Activated T-cell treated with anti-CD3 and anti-CD28 coated beads, Interleukin-2, amount 50 U/mL, for 1 hour (primary cell): ENCODE results near the gene SEC11C.

Source experiments
- DNase-seq: peaks from one replicate; pipeline ENCODE4 v3.0.0-alpha.2; 2020

SEC11C gene

GRCh38 chr18:59145055-59145454, 5.4 kb downstream of the SEC11C start:
- no peak for DNase-seq

- DNase-seq: no peak
Measured at GRCh38 chr18:59148192-59148591, 8.5 kb downstream of the SEC11C start.

DNA sequence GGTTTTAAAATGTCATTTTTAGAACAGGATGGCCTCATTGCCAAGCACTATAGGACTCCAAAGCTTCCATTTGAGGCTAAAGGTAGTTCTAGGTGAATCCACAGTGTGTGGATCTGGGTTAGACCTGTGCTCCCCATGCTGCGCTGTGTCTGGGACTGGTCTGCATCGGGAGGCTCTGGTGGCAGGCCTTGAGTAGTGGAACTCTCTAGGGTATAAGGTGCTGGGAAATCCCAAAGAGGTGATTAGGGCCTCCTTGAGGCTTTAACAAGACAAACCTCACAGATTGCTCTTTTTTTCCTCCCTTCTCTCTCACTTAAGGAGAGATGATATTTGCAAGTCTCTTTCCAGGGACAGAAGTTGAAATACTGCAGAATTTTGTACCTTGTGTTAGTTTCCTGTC, 9.3 kb downstream of the SEC11C start:
- no peak for DNase-seq

- no peak for DNase-seq
Measured at GRCh38 chr18:59149416-59149815, 9.7 kb downstream of the SEC11C start.

- DNase-seq: no peak
Measured at GRCh38 chr18:59150236-59150635, 10.6 kb downstream of the SEC11C start.

- no peak for DNase-seq
Measured at GRCh38 chr18:59155153-59155552, 15.5 kb downstream of the SEC11C start.

DNA sequence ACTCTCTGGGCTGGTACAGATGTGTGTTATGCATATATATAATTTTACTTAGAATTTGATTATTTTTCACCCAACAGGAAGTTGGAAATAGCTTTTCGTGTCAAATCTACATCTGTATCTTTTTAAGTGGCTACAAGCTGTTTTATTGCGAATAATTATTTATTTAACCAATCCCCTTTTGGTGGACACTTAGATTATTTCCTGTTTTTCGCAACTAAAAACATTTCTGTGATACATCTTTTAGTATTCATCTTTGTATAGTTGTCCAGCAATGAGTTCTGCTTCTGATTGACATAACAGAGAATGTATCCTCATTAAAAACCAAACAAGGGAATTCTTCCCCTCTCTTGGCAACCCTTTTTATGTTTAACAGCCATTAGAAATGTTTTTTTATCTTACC, 16.6 kb downstream of the SEC11C start:
- no peak for DNase-seq

DNA sequence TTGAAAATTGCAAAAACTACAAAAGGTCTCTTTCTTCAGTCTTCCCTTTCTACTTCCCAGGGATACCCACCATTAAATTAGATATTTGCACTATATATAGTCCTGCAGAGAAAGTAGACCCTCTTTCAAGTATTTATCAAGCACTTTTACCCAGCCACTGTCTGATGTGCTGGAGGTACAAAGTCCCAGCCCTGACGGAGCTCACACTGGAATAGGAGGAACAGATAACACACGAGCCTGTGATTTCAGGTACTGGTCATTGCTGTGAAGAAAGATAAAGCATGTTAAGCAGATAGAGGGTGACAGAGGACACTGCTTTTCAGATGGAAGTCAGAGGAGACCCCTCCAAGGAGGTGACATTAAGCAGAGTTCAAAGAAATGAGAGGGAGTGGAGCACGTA, 19.6 kb downstream of the SEC11C start:
- DNase-seq: no peak

- DNase-seq: no peak
Measured at GRCh38 chr18:59159986-59160385, 20.3 kb downstream of the SEC11C start.

DNA sequence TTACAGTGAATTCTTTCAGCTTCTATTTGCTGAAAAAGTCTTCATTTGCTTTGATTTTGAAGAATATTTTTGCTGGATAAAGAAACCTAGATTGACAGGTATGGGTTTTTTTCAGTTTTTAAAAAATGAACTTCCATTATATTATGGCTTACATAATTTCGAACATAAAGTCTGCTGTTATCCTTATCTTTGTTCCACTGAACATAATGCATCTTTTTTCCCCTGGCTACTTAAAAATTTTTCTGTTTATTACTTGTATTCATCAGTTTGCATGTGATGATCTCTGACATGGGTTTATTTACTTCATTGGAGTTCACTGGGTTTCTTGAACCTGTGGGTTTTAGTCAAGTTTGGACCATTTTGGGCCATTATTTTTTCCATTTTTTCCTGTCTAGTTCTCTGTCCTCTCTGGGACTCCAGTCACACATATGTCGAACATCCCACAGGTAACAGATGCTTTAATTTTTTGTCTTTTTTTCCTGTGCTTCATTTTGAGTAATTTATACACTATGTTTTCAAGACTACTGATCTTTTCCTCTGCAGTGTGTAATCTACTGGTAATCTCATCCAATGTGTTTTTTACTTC, 33.1 kb downstream of the SEC11C start:
- no peak for DNase-seq

GRCh38 chr18:59177485-59177884, 37.8 kb downstream of the SEC11C start:
- no peak for DNase-seq

- no peak for DNase-seq
Measured at GRCh38 chr18:59180150-59180845, 40.6 kb downstream of the SEC11C start.

DNA sequence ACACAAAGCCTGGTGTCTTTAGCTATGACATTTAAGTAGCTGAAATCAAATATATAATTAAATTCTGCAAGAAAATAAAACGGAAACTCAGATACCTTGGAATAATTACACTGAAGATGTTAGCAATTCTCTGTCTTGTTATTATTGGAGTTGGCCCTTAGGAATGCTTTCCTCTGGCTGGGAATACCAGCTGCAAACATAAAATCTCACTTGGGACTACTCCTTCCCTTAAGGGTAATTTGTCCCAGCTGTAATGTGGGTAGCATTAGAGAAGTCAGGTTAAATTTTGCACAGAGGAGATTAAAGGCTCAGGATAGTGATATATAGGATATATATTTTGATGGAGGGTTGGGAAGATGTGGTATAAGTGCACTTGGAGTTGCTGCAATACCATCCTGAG, 43.0 kb downstream of the SEC11C start:
- DNase-seq: no peak

- DNase-seq: no peak
Measured at GRCh38 chr18:59189008-59189407, 49.3 kb downstream of the SEC11C start.

- DNase-seq: no peak
Measured at GRCh38 chr18:59189746-59190145, 50.1 kb downstream of the SEC11C start.

DNA sequence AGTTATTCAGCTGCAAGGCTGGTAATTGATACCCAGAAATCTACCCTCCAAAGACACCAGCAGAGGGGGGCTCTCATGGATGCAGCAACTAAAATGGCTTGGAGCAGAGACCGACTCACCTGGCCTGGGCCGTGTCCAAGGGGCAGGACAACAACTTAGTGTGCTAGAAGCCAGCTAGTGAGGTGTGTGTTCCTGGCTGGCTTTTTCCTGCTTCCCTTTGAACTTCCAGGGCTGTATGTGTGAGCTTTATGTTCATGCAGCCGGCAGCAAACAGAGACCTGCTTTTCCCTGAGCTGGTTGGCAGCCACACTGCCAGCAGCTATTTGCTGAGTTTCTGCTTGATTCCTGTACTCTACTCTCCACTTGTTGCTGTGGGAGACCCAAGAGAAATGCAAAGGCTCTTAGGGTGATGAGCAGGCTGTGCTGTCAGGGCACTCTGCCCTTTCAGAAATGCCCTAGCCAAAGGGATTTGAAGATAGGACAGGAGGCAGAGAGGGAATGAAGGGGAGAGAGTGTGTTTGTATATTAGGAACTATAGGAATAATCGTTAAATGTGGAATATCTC, 56.6 kb downstream of the SEC11C start:
- no peak for DNase-seq

- no peak for DNase-seq
Measured at GRCh38 chr18:59197636-59198035, 58.0 kb downstream of the SEC11C start.

DNA sequence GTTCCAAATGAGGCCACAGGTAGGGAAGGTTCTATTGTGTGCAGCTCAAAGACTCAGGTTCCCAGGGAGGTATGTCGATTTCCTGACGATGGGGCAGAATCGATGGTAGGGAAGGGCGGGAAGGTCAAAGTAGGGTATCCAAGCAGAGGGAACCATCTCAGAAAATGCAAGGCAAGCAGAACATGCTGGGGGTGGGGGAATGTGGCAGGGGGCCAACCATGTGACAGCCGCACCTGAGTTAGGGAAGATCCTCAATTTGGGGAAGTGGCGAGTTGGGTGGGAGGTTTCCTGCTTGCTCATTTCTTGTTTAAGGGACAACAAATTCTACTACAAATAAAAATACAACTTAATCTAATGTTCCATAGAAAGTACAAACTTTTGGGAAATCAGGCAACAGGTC, 58.5 kb downstream of the SEC11C start:
- DNase-seq: no peak

DNA sequence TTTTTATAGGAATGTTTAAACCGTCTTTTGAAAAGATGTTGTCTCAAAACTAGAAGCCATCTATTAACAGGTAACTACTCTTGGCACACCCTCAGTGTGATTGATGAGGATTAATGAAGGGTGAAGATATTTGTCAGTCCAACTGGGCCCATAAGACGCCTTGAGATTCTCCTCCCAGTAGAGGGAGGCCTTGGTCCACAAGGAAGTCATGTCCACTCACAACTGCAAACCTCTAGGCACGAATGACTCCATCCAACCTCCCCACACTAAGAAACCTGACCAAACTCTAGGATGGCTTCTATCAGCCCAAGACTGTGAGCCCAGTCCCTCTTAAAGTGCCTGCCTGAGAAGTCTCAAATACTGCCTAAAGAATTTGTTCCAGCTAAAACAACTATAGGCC, 61.1 kb downstream of the SEC11C start:
- no peak for DNase-seq

DNA sequence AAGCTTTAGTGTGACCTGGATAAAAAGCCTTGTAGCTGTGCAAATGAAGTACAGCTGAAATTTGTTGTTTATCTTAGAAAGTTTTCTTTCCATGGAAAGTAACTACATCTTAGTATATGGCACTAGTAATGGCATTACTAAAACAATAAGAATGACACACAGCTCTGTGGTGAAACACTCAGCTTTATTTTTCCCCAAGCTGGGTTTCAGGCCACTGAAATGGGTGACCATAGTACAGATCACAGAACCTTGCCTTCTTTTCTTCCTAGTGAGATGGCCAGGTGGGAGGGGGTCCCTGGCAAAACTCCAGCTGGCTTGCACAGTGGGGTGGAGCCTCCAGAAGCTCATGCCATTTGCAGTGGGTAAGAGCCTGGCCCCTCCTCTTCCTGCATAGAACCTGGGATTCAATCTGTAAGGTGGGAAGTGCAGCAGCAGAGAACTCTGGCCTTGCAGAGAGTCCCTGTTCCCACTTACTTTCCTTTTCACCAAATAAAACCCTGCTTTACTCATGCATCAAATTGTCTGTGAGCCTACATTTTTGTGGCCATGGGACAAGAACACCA, 62.7 kb downstream of the SEC11C start:
- no peak for DNase-seq

DNA sequence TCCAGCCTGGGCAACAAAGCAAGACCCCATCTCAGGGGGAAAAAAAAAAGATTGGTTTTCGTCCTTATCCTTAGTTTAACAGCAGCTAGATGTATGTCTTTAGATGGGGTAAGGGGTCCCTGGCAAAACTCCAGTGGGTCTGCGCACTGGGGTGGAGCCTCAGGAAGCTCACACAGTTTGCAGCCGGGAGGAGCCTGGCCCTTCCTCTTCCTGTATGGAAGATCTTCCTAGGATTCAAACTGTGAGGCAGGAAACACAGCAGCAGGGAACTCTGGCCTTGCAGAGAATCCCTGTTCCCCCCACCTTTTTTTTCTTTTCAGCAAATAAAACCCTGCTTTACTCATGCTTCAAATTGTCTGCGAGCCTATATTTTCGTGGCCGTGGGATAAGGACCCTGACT, 67.8 kb downstream of the SEC11C start:
- DNase-seq: no peak
